Progenitor cell of endocrine pancreas (in vitro differentiated cells): ENCODE data around the gene TNFRSF25. TPM values are rescaled to one million over a fixed set of nuclear protein-coding genes. Genes with fewer than 3 reads are reported as not detected.
A peak's percentile ranks its signal among the peaks of the same experiment; 100 is the strongest.

Experiments
- DNase-seq: peaks from one replicate; pipeline ENCODE4 v3.0.0; 2021; ENCODE audit warnings: low spot score; ENCODE audit not compliant: unreplicated experiment
- H3K27ac Mint-ChIP-seq: 2 replicates; pipeline ENCODE4 v1.8.0; 2021; ENCODE audit warnings: mild to moderate bottlenecking, moderate library complexity, mixed read lengths
- H3K27me3 Mint-ChIP-seq: 2 replicates; pipeline ENCODE4 v1.8.0; 2021; ENCODE audit warnings: mixed read lengths
- H3K36me3 Mint-ChIP-seq: 2 replicates; pipeline ENCODE4 v1.8.0; 2022; ENCODE audit warnings: mixed read lengths; ENCODE audit not compliant: insufficient read depth
- H3K4me1 Mint-ChIP-seq: 2 replicates; pipeline ENCODE4 v1.8.0; 2021; ENCODE audit warnings: low read depth, mixed read lengths
- H3K4me3 Mint-ChIP-seq: 2 replicates; pipeline ENCODE4 v1.8.0; 2021; ENCODE audit warnings: low read depth, mild to moderate bottlenecking, moderate library complexity, mixed read lengths
- H3K9me3 Mint-ChIP-seq: 2 replicates; pipeline ENCODE4 v1.8.0; 2021; ENCODE audit warnings: low read depth, mixed read lengths
- CTCF ChIP-seq: fragments of 200-600 bp; sonication (generic); IDR thresholded peaks from one replicate; pipeline ENCODE4 v1.5.0; 2021; ENCODE audit warnings: antibody characterized with exemption, mild to moderate bottlenecking; ENCODE audit not compliant: unreplicated experiment
- total RNA-seq: library from RNA; stranded (reverse); gene quantifications from 2 replicates; pipeline ENCODE4 v1.2.1, GENCODE V29; 2021

TNFRSF25 gene
- total RNA-seq, 1 donor from 2014 or later = 68.9 TPM

DNA sequence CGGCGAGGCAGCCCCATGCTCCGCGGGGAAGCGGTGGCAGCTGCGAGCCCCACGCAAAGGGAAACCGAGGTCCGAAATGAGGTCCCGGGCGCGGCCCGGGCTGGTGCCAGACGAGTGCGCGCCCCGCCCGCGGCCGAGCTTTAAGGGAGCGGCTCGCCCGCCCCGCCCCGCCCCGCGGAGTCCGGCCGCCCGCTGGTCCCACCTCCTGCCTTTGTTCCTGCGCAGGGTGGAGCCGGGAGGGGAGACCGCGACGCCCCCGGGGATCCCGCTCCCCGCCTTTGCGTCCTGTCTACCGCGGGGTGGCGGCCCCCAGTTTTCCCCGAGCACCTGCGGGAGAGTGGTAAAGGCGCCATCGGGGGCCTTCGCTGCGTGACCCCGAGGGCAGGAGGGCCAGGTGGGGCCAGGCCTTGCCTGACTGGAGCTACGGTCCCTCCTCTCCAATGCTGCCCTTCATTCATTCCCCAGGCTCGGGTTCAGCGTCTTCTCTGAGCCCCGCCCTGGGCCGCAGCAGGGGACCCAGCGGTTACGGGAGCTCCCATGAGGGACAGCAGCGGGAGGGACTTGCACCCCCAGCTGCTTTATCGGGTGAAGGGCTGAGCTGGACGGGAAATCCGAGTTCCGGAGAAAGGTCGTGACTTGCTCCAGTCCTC is 46.0 kb downstream of the TNFRSF25 start, which contains the start of gene HES2:
TSS of gene HES2 (minus strand) at position 116 of the 650 bp plus-strand sequence. CDS start at position 17, 99 bp downstream.
- no peak for DNase-seq
- TF ChIP-seq CTCF = no peak
- H3K4me1 Mint-ChIP-seq = no peaks in the 10 kb centered on the region
- H3K4me3 Mint-ChIP-seq = peak within 1 kb of the TSS; percentile 11
- no peaks in the 10 kb centered on the region for H3K9me3 Mint-ChIP-seq
- peaks cover 82% of the 10 kb centered on the region for H3K27me3 Mint-ChIP-seq
- H3K36me3 Mint-ChIP-seq = no peaks in the 10 kb centered on the region
- no peak within 1 kb of the TSS for H3K27ac Mint-ChIP-seq

DNA sequence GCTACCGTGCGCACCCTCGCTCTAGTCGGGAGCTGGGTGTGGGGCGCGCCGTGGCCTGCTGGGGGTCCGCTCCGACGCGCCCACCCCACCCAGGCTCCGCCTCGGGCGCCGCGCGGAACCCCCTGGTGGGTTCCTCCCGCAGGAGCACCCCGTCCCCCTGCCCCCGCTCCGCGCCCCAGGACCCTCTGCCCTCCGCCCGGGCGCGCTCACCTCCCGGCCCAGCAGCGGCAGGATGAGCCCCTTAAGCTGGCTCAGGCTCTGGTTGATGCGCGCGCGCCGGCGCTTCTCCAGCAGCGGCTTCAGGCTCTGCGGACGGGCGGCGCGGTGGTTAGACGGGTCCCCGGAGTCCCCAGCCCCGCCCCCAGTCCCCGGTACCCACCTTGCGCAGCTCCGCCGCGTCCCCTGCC is 46.6 kb downstream of the TNFRSF25 start:
- H3K4me1 Mint-ChIP-seq = peaks cover 2% of the 10 kb centered on the region
- no peak for DNase-seq
- no peaks in the 10 kb centered on the region for H3K36me3 Mint-ChIP-seq
- H3K9me3 Mint-ChIP-seq = no peaks in the 10 kb centered on the region
- peaks cover 86% of the 10 kb centered on the region for H3K27me3 Mint-ChIP-seq
- no peak overlapping the region for H3K27ac Mint-ChIP-seq
- H3K4me3 Mint-ChIP-seq = no peak overlapping the region
- no peak for TF ChIP-seq CTCF

DNA sequence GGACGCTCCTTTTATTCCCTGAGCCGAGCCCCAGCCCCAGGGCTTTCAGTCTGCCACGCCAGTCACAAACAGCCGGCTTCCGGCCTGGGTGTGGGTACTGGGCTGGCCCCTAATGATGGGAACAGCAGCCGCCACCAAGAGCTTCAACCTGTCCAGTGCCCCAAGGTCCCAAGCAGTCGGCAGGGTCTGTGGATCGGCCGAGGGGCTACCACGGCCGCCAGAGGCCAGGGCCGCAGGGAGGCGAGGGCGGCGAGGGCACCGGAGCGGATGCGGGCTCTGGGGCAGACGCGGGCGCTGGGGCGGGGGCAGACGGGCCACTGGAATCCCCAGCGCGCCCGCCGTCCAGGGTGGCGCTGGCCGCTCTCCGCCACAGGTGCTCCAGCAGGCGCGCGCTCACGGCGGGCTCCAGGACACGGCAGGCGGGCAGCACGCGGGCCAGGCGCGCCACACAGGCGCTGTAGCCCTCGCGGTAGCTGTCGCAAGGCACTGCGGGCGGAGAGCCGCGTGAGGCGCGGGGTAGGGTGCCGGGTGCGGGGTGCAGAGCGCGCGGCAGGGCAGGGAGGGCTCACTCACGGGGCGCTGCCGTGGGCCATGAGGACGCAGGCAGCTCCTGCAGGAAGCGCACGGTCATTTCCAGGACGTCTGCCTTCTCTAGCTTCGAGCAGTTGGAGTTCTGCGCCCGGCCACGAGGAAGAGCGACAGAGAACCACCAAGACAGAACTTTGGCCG is 47.1 kb downstream of the TNFRSF25 start:
- no peak for TF ChIP-seq CTCF
- Mint-ChIP-seq H3K4me3 (no peak overlapping the region), H3K9me3 (no peaks in the 10 kb centered on the region), H3K4me1 (peaks cover 3% of the 10 kb centered on the region), H3K36me3 (no peaks in the 10 kb centered on the region), H3K27me3 (peaks cover 84% of the 10 kb centered on the region), H3K27ac (no peak overlapping the region)
- no peak for DNase-seq

GRCh38 chr1:6417961-6418667 is 47.9 kb downstream of the TNFRSF25 start:
- Mint-ChIP-seq H3K4me1 (peaks cover 3% of the 10 kb centered on the region), H3K4me3 (no peak overlapping the region), H3K27me3 (peaks cover 77% of the 10 kb centered on the region), H3K9me3 (no peaks in the 10 kb centered on the region), H3K27ac (no peak overlapping the region), H3K36me3 (no peaks in the 10 kb centered on the region)
- no peak for TF ChIP-seq CTCF
- no peak for DNase-seq

DNA sequence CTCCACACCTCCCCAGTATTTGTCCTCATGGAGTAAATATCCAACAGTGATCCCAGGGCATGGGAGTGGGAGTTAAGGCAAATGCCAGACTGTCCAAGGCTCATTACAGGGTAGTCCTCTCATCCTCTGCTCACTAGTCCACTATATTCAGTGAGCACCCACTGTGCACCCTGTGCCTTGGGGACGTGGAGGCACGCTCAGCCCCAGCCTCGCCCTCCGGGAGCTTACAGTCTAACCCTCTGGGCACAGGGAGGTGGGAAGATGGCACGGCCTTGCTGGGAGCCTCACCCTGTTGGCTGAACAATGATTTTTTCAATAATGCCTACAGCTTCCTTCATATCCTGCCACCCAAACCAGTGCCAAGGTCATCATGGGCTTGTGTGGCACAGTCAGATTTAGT is 49.1 kb downstream of the TNFRSF25 start:
- no peaks in the 10 kb centered on the region for H3K9me3 Mint-ChIP-seq
- H3K27ac Mint-ChIP-seq = no peak overlapping the region
- H3K4me3 Mint-ChIP-seq = no peak overlapping the region
- no peak for DNase-seq
- H3K4me1 Mint-ChIP-seq = peaks cover 4% of the 10 kb centered on the region
- no peaks in the 10 kb centered on the region for H3K36me3 Mint-ChIP-seq
- no peak for TF ChIP-seq CTCF
- H3K27me3 Mint-ChIP-seq = peaks cover 70% of the 10 kb centered on the region
